ENCODE results near the gene NTMT1.

- TF ChIP-seq YY1 (IDR thresholded peaks at IDR 0.05; ENCODE audit: insufficient read depth, insufficient read length) = no peak
- no peak for TF ChIP-seq SUZ12 (IDR thresholded peaks at IDR 0.05; ENCODE audit: extremely low read depth, insufficient read depth, insufficient read length)
Measured at GRCh38 chr9:129601082-129601674, 24.8 kb upstream of the NTMT1 start.
